Karpas-422 (cell line): Measurements from ENCODE around the gene KIF17. TPM values are rescaled to one million over a fixed set of nuclear protein-coding genes. Genes with fewer than 3 reads are reported as not detected.

ENCODE experiments used
- DNase-seq: peaks from one replicate; pipeline ENCODE4 v3.0.0-alpha.2; 2015
- H2AFZ ChIP-seq: fragments of 200-600 bp; sonication (generic); 2 replicates; pipeline ENCODE4 v1.6.1; 2014; ENCODE audit warnings: antibody characterized with exemption, low read length, mixed read lengths
- H3K27ac ChIP-seq: fragments of 200-600 bp; sonication (generic); 2 replicates; pipeline ENCODE4 v1.5.1; 2014; ENCODE audit warnings: mild to moderate bottlenecking, low read length, moderate library complexity
- H3K27me3 ChIP-seq: fragments of 200-600 bp; sonication (generic); 2 replicates; pipeline ENCODE4 v1.6.1; 2014; ENCODE audit warnings: low read length, mixed read lengths
- H3K36me3 ChIP-seq: fragments of 200-600 bp; sonication (generic); 2 replicates; pipeline ENCODE4 v1.6.1; 2014; ENCODE audit warnings: low read length, mixed read lengths; ENCODE audit not compliant: insufficient read depth
- H3K4me1 ChIP-seq: fragments of 200-600 bp; sonication (generic); 2 replicates; pipeline ENCODE4 v1.6.1; 2014; ENCODE audit warnings: mild to moderate bottlenecking, low read length, mixed read lengths
- H3K4me2 ChIP-seq: fragments of 200-600 bp; sonication (generic); 2 replicates; pipeline ENCODE4 v1.6.1; 2014; ENCODE audit warnings: low read length, low read depth, mild to moderate bottlenecking; ENCODE audit not compliant: poor library complexity, severe bottlenecking
- H3K4me3 ChIP-seq: fragments of 200-600 bp; sonication (generic); 2 replicates; pipeline ENCODE4 v1.5.1; 2014; ENCODE audit warnings: mild to moderate bottlenecking, antibody characterized with exemption, low read length, mixed read lengths
- H3K79me2 ChIP-seq: fragments of 200-600 bp; sonication (generic); 2 replicates; pipeline ENCODE4 v1.6.1; 2014; ENCODE audit warnings: mild to moderate bottlenecking, low read length, mixed read lengths
- H3K9ac ChIP-seq: fragments of 200-600 bp; sonication (generic); 2 replicates; pipeline ENCODE4 v1.6.0; 2014; ENCODE audit warnings: low read length
- H3K9me2 ChIP-seq: fragments of 200-600 bp; sonication (generic), shearing (Covaris generic); replicated peaks from 2 replicates; pipeline ENCODE4 v1.6.0; 2014; ENCODE audit warnings: mild to moderate bottlenecking, low read length, moderate library complexity; ENCODE audit not compliant: insufficient read depth
- H3K9me3 ChIP-seq: fragments of 300-700, 200-600 bp; sonication (generic); 2 replicates; pipeline ENCODE4 v1.6.1; 2014; ENCODE audit warnings: low read length, mixed read lengths
- H4K20me1 ChIP-seq: fragments of 200-600 bp; sonication (generic); 2 replicates; pipeline ENCODE4 v1.6.1; 2014; ENCODE audit warnings: mild to moderate bottlenecking, antibody characterized with exemption, low read length, low read depth; ENCODE audit not compliant: insufficient read depth
- total RNA-seq: library from RNA; depleted of rRNA; stranded (reverse); fragments of >200 nt; shearing (Covaris generic); gene quantifications from 2 replicates; pipeline ENCODE4 v1.2.3, GENCODE V29; 2014; ENCODE audit warnings: low replicate concordance

KIF17 gene
- total RNA-seq, 1 experiment from 2014 or later, result not detected

- Histone ChIP-seq H3K4me1 (peaks cover 9% of the 10 kb centered on the region), H3K9me3 (no peaks in the 10 kb centered on the region), H2AFZ (no peak overlapping the region), H3K9ac (no peak overlapping the region), H3K9me2 (no peaks in the 10 kb centered on the region), H3K27me3 (no peaks in the 10 kb centered on the region), H3K4me3 (no peak overlapping the region), H3K36me3 (no peaks in the 10 kb centered on the region), H3K79me2 (no peaks in the 10 kb centered on the region), H3K4me2 (no peak overlapping the region), H4K20me1 (no peaks in the 10 kb centered on the region), H3K27ac (no peak overlapping the region)
- DNase-seq, result no peak
Measured at GRCh38 chr1:20693623-20694022, 24.2 kb downstream of the KIF17 start.

- Histone ChIP-seq H3K27me3 (no peaks in the 10 kb centered on the region), H3K27ac (no peak overlapping the region), H2AFZ (no peak overlapping the region), H3K9me3 (no peaks in the 10 kb centered on the region), H3K4me1 (peaks cover 7% of the 10 kb centered on the region), H3K9ac (no peak overlapping the region), H3K36me3 (no peaks in the 10 kb centered on the region), H4K20me1 (no peaks in the 10 kb centered on the region), H3K79me2 (no peaks in the 10 kb centered on the region), H3K4me2 (no peak overlapping the region), H3K9me2 (no peaks in the 10 kb centered on the region), H3K4me3 (no peak overlapping the region)
- no peak for DNase-seq
Measured at GRCh38 chr1:20691872-20692271, 25.9 kb downstream of the KIF17 start.

- Histone ChIP-seq H3K9ac (no peak overlapping the region), H3K27ac (no peak overlapping the region), H4K20me1 (no peaks in the 10 kb centered on the region), H3K4me3 (no peak overlapping the region), H3K36me3 (no peaks in the 10 kb centered on the region), H3K4me2 (no peak overlapping the region), H3K4me1 (no peaks in the 10 kb centered on the region), H3K27me3 (no peaks in the 10 kb centered on the region), H2AFZ (no peak overlapping the region), H3K79me2 (no peaks in the 10 kb centered on the region), H3K9me2 (no peaks in the 10 kb centered on the region), H3K9me3 (no peaks in the 10 kb centered on the region)
- DNase-seq, result peak; percentile 35
Measured at GRCh38 chr1:20689645-20690056, 28.2 kb downstream of the KIF17 start.

- H4K20me1 ChIP-seq, result no peaks in the 10 kb centered on the region
- no peaks in the 10 kb centered on the region for H3K9me3 ChIP-seq
- no peaks in the 10 kb centered on the region for H3K27me3 ChIP-seq
- H2AFZ ChIP-seq, result no peak overlapping the region
- peak; percentile 20 for DNase-seq
- no peaks in the 10 kb centered on the region for H3K36me3 ChIP-seq
- no peaks in the 10 kb centered on the region for H3K9me2 ChIP-seq
- no peaks in the 10 kb centered on the region for H3K4me1 ChIP-seq
- H3K27ac ChIP-seq, result no peak overlapping the region
- no peak overlapping the region for H3K9ac ChIP-seq
- H3K4me2 ChIP-seq, result no peak overlapping the region
- H3K79me2 ChIP-seq, result no peaks in the 10 kb centered on the region
- no peak overlapping the region for H3K4me3 ChIP-seq
Measured at GRCh38 chr1:20686883-20687725, 30.7 kb downstream of the KIF17 start.

GRCh38 chr1:20685741-20686140, 32.1 kb downstream of the KIF17 start:
- Histone ChIP-seq H3K9me3 (no peaks in the 10 kb centered on the region), H3K4me3 (no peak overlapping the region), H3K79me2 (no peaks in the 10 kb centered on the region), H3K27me3 (no peaks in the 10 kb centered on the region), H3K4me2 (no peak overlapping the region), H3K36me3 (no peaks in the 10 kb centered on the region), H3K27ac (no peak overlapping the region), H3K4me1 (no peaks in the 10 kb centered on the region), H3K9ac (no peak overlapping the region), H2AFZ (no peak overlapping the region), H3K9me2 (no peaks in the 10 kb centered on the region), H4K20me1 (no peaks in the 10 kb centered on the region)
- no peak for DNase-seq

- Histone ChIP-seq H3K4me2 (no peak overlapping the region), H2AFZ (no peak overlapping the region), H3K36me3 (no peaks in the 10 kb centered on the region), H3K4me1 (no peaks in the 10 kb centered on the region), H3K4me3 (no peak overlapping the region), H4K20me1 (no peaks in the 10 kb centered on the region), H3K27ac (no peak overlapping the region), H3K9me3 (no peaks in the 10 kb centered on the region), H3K79me2 (no peaks in the 10 kb centered on the region), H3K27me3 (no peaks in the 10 kb centered on the region), H3K9ac (no peak overlapping the region), H3K9me2 (no peaks in the 10 kb centered on the region)
- peak; percentile 35 for DNase-seq
Measured at GRCh38 chr1:20685099-20685662, 32.6 kb downstream of the KIF17 start.

GRCh38 chr1:20684651-20685050, 33.2 kb downstream of the KIF17 start:
- Histone ChIP-seq H4K20me1 (no peaks in the 10 kb centered on the region), H3K36me3 (no peaks in the 10 kb centered on the region), H2AFZ (no peak overlapping the region), H3K4me2 (no peak overlapping the region), H3K9me3 (no peaks in the 10 kb centered on the region), H3K9ac (no peak overlapping the region), H3K4me3 (no peak overlapping the region), H3K9me2 (no peaks in the 10 kb centered on the region), H3K27me3 (no peaks in the 10 kb centered on the region), H3K79me2 (no peaks in the 10 kb centered on the region), H3K27ac (no peak overlapping the region), H3K4me1 (no peaks in the 10 kb centered on the region)
- DNase-seq, result no peak

- no peaks in the 10 kb centered on the region for H3K79me2 ChIP-seq
- no peaks in the 10 kb centered on the region for H3K9me3 ChIP-seq
- H3K36me3 ChIP-seq, result no peaks in the 10 kb centered on the region
- no peak overlapping the region for H3K4me3 ChIP-seq
- H4K20me1 ChIP-seq, result no peaks in the 10 kb centered on the region
- H2AFZ ChIP-seq, result no peak overlapping the region
- H3K27ac ChIP-seq, result no peak overlapping the region
- no peak overlapping the region for H3K9ac ChIP-seq
- H3K27me3 ChIP-seq, result no peaks in the 10 kb centered on the region
- no peaks in the 10 kb centered on the region for H3K4me1 ChIP-seq
- no peak for DNase-seq
- H3K9me2 ChIP-seq, result no peaks in the 10 kb centered on the region
- no peak overlapping the region for H3K4me2 ChIP-seq
Measured at GRCh38 chr1:20684050-20684620, 33.7 kb downstream of the KIF17 start.
